K562 (cell line): ENCODE measurements around the gene BORCS8. TPM values are rescaled to one million over a fixed set of nuclear protein-coding genes. Genes with fewer than 3 reads are reported as not detected.

Experiments used
- ELF4 ChIP-seq: fragments of 450-650 bp; formaldehyde crosslinking; IDR thresholded peaks from 2 replicates; pipeline ENCODE4 v1.4.0; 2022; ENCODE audit warnings: missing genetic modification characterization
- FOXP1 ChIP-seq: sonication (generic); formaldehyde crosslinking; IDR thresholded peaks from 2 replicates; pipeline ENCODE4 v1.8.0; 2022; ENCODE audit warnings: mild to moderate bottlenecking, missing genetic modification reagents
- GTF2F1 ChIP-seq: IDR thresholded peaks from 2 replicates; pipeline ENCODE4 v1.6.1; 2011; ENCODE audit warnings: low read depth, low read length, improper control_type of control experiment
- HDAC6 ChIP-seq: IDR thresholded peaks from 2 replicates; pipeline ENCODE4 v1.6.1; 2012; ENCODE audit warnings: low read depth, mild to moderate bottlenecking, control low read depth, inconsistent platforms, low read length, moderate library complexity
- MECOM ChIP-seq: fragments of 250-450 bp; sonication (Bioruptor Pico); IDR thresholded peaks from 2 replicates; pipeline ENCODE4 v1.8.0; 2022; ENCODE audit warnings: inconsistent platforms
- NR2C2 ChIP-seq, 2 experiments: fragments of 200-800 bp in 1 of 2; sonication (Bioruptor generic) in 1 of 2; sonication (generic) in 1 of 2; formaldehyde crosslinking in 1 of 2; IDR thresholded peaks; 2 replicates each; pipeline versions ENCODE4 v1.6.1 to v1.8.0; 2016 to 2022; ENCODE audit warnings: mild to moderate bottlenecking in 1 of 2, missing compliant biosample characterization in 1 of 2, missing genetic modification characterization in 1 of 2, missing genetic modification reagents in 1 of 2
- NR3C1 ChIP-seq: sonication (generic); formaldehyde crosslinking; IDR thresholded peaks from 2 replicates; pipeline ENCODE4 v1.8.1; 2022; ENCODE audit warnings: missing genetic modification reagents
- RBM17 ChIP-seq: fragments of 200-400 bp; formaldehyde crosslinking; IDR thresholded peaks from 2 replicates; pipeline ENCODE4 v1.6.1; 2017; ENCODE audit warnings: low read depth, mild to moderate bottlenecking, low read length, borderline replicate concordance
- ZBTB2 ChIP-seq: fragments of 450-650 bp; IDR thresholded peaks from 2 replicates; pipeline ENCODE4 v1.6.1; 2016; ENCODE audit warnings: antibody characterized with exemption
- ZBTB34 ChIP-seq: fragments of 250-450 bp; sonication (Bioruptor Pico); IDR thresholded peaks from 2 replicates; pipeline ENCODE4 v1.8.0; 2021; ENCODE audit warnings: mild to moderate bottlenecking, moderate library complexity
- ZNF134 ChIP-seq: fragments of 250-450 bp; sonication (Bioruptor Pico); conservative IDR thresholded peaks from 2 replicates; pipeline ENCODE4 v1.4.0; 2020
- ZNF175 ChIP-seq: fragments of 200-800 bp; sonication (Bioruptor generic); IDR thresholded peaks from 2 replicates; pipeline ENCODE4 v1.6.1; 2016; ENCODE audit warnings: low read depth, mild to moderate bottlenecking, missing genetic modification characterization, missing compliant biosample characterization
- ZNF431 ChIP-seq: sonication (generic); formaldehyde crosslinking; IDR thresholded peaks from 2 replicates; pipeline ENCODE4 v1.8.0; 2022; ENCODE audit warnings: mild to moderate bottlenecking, missing genetic modification reagents
- ZNF766 ChIP-seq: fragments of 200-800 bp; sonication (Bioruptor generic); conservative IDR thresholded peaks from 2 replicates; pipeline ENCODE4 v1.6.1; 2016; ENCODE audit warnings: missing genetic modification characterization, missing compliant biosample characterization
- ZNF77 ChIP-seq: fragments of 250-450 bp; sonication (Bioruptor Pico); IDR thresholded peaks from 2 replicates; pipeline ENCODE4 v1.5.0; 2020
- polyA plus RNA-seq, 8 experiments: library from polyadenylated mRNA; depleted of rRNA in 4 of 8; stranded (reverse) in 5 of 8; unstranded in 3 of 8; fragments of >200 nt; fragmentation: Nextera tagmentation in 2 of 8; fragmentation: Illumina TruSeq in 1 of 8; extraction: Ambion mirVana in 2 of 8; extraction: Trizol in 1 of 8; gene quantifications; 2 replicates each; pipeline versions ENCODE4 v1.2.1 to v1.2.3, GENCODE V29; 2011 to 2014; ENCODE audit warnings: inconsistent platforms in 1 of 8, missing spikeins in 1 of 8
- total RNA-seq, 7 experiments: library from RNA; depleted of rRNA in 6 of 7; stranded (reverse); fragments of >200 nt in 6 of 7; fragmentation: Illumina TruSeq in 2 of 7; extraction: Trizol in 2 of 7; gene quantifications; 2 replicates each; pipeline versions ENCODE4 v1.2.1 to v1.2.3, GENCODE V29; 2011 to 2021; ENCODE audit warnings: low replicate concordance in 1 of 7
- TF ChIP-seq, protein P1 (sequence below): fragments of 250-450 bp; sonication (Bioruptor Pico); IDR thresholded peaks from 2 replicates; pipeline ENCODE4 v1.6.1; 2021; ENCODE audit warnings: mild to moderate bottlenecking
- TF ChIP-seq, protein P2 (sequence below): fragments of 250-450 bp; sonication (Bioruptor Pico); IDR thresholded peaks from 2 replicates; pipeline ENCODE4 v1.8.0; 2021; ENCODE audit warnings: moderate library complexity, mild to moderate bottlenecking, inconsistent platforms
- TF ChIP-seq, protein P3 (sequence below): sonication (generic); formaldehyde crosslinking; IDR thresholded peaks from 2 replicates; pipeline ENCODE4 v1.8.0; 2023; ENCODE audit warnings: mild to moderate bottlenecking, missing genetic modification reagents
- TF ChIP-seq, protein P4 (sequence below): sonication (generic); formaldehyde crosslinking; IDR thresholded peaks from 2 replicates; pipeline ENCODE4 v1.8.0; 2022; ENCODE audit warnings: mild to moderate bottlenecking, missing genetic modification reagents, borderline replicate concordance

Gene BORCS8
- total and polyA plus RNA-seq, 9 of the 15 experiments (the other 6 are each of a cell fraction or from before 2014, with no cell fraction given): 4.6 to 33.6 (median 16.3) TPM

- TF ChIP-seq, protein P1, sequence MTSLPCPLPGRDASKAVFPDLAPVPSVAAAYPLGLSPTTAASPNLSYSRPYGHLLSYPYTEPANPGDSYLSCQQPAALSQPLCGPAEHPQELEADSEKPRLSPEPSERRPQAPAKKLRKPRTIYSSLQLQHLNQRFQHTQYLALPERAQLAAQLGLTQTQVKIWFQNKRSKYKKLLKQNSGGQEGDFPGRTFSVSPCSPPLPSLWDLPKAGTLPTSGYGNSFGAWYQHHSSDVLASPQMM (CRISPR knock-in tag): no peak
- no peak for TF ChIP-seq ZBTB2
- no peak; the same call in 1 of the 2 replicates for TF ChIP-seq ZNF766 (CRISPR knock-in tag)
- no peak for TF ChIP-seq ZNF134 (CRISPR knock-in tag)
- TF ChIP-seq, protein P2, sequence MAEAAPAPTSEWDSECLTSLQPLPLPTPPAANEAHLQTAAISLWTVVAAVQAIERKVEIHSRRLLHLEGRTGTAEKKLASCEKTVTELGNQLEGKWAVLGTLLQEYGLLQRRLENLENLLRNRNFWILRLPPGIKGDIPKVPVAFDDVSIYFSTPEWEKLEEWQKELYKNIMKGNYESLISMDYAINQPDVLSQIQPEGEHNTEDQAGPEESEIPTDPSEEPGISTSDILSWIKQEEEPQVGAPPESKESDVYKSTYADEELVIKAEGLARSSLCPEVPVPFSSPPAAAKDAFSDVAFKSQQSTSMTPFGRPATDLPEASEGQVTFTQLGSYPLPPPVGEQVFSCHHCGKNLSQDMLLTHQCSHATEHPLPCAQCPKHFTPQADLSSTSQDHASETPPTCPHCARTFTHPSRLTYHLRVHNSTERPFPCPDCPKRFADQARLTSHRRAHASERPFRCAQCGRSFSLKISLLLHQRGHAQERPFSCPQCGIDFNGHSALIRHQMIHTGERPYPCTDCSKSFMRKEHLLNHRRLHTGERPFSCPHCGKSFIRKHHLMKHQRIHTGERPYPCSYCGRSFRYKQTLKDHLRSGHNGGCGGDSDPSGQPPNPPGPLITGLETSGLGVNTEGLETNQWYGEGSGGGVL (CRISPR knock-in tag): no peak
- peak; percentile 99 for TF ChIP-seq FOXP1 (CRISPR knock-in tag)
- TF ChIP-seq NR2C2 (CRISPR knock-in tag; IDR thresholded peaks at IDR 0.05): peak; percentile 76; the same call in 1 of the 2 replicates
- TF ChIP-seq NR2C2 (tag; IDR thresholded peaks at IDR 0.05): peak; percentile 66; the same call in 1 of the 2 replicates
- no peak for TF ChIP-seq HDAC6
- TF ChIP-seq GTF2F1: no peak
- no peak for TF ChIP-seq ZNF77 (CRISPR knock-in tag)
- TF ChIP-seq, protein P3, sequence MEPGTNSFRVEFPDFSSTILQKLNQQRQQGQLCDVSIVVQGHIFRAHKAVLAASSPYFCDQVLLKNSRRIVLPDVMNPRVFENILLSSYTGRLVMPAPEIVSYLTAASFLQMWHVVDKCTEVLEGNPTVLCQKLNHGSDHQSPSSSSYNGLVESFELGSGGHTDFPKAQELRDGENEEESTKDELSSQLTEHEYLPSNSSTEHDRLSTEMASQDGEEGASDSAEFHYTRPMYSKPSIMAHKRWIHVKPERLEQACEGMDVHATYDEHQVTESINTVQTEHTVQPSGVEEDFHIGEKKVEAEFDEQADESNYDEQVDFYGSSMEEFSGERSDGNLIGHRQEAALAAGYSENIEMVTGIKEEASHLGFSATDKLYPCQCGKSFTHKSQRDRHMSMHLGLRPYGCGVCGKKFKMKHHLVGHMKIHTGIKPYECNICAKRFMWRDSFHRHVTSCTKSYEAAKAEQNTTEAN: 0 out of 2 replicates have a peak, but pooled peaks have one; percentile 68
- TF ChIP-seq NR3C1 (CRISPR knock-in tag): peak; percentile 93
- peak; percentile 98 for TF ChIP-seq ZNF431 (CRISPR knock-in tag)
- no peak for TF ChIP-seq ELF4 (CRISPR knock-in tag)
- TF ChIP-seq ZBTB34 (CRISPR knock-in tag): no peak
- TF ChIP-seq ZNF175 (CRISPR knock-in tag): no peak; the same call in 1 of the 2 replicates
- TF ChIP-seq, protein P4, sequence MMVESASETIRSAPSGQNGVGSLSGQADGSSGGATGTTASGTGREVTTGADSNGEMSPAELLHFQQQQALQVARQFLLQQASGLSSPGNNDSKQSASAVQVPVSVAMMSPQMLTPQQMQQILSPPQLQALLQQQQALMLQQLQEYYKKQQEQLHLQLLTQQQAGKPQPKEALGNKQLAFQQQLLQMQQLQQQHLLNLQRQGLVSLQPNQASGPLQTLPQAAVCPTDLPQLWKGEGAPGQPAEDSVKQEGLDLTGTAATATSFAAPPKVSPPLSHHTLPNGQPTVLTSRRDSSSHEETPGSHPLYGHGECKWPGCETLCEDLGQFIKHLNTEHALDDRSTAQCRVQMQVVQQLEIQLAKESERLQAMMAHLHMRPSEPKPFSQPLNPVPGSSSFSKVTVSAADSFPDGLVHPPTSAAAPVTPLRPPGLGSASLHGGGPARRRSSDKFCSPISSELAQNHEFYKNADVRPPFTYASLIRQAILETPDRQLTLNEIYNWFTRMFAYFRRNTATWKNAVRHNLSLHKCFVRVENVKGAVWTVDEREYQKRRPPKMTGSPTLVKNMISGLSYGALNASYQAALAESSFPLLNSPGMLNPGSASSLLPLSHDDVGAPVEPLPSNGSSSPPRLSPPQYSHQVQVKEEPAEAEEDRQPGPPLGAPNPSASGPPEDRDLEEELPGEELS (CRISPR knock-in tag): peak; percentile 99
- TF ChIP-seq RBM17: no peak
- TF ChIP-seq MECOM (CRISPR knock-in tag): no peak
These were observed 33.0 kb upstream of the BORCS8 start (continued) for GRCh38 chr19:19224852-19225494.
